Adrenal gland (tissue), 12 donors: ENCODE results near the gene SMG1. TPM values are rescaled to one million over a fixed set of nuclear protein-coding genes. Genes with fewer than 3 reads are reported as not detected.

Source experiments
- DNase-seq, 7 donors: peaks; one replicate each; pipeline ENCODE4 v3.0.0-alpha.2; 2019 to 2020
- H3K27ac ChIP-seq, 5 donors: fragments of 200-600 bp; sonication (generic) in 4 of 5; 1 replicate in 3 of 5; 2 replicates in 2 of 5; pipeline versions ENCODE4 v1.5.1 to v1.8.0; 2016 to 2020; ENCODE audit warnings: mild to moderate bottlenecking in 1 of 5
- H3K27me3 ChIP-seq: fragments of 200-600 bp; 2 replicates; pipeline ENCODE4 v1.8.0; 2021
- H3K36me3 ChIP-seq, 2 donors: fragments of 200-600 bp; replicated peaks in 1 of 2; 1 replicate in 1 of 2; 2 replicates in 1 of 2; pipeline versions ENCODE4 v1.5.1 to v1.8.0; 2018 to 2022
- H3K4me1 ChIP-seq, 2 donors: fragments of 200-600 bp; replicated peaks in 1 of 2; 1 replicate in 1 of 2; 2 replicates in 1 of 2; pipeline versions ENCODE4 v1.5.1 to v1.8.0; 2018 to 2021
- H3K4me3 ChIP-seq, 4 donors: fragments of 200-600 bp; sonication (generic) in 3 of 4; one replicate each; pipeline ENCODE4 v1.5.1; 2016 to 2018
- H3K9me3 ChIP-seq, 3 donors: fragments of 200-600 bp; sonication (generic) in 1 of 3; replicated peaks in 1 of 3; 1 replicate in 2 of 3; 2 replicates in 1 of 3; pipeline versions ENCODE4 v1.5.1 to v1.8.0; 2016 to 2021
- CTCF ChIP-seq, 6 experiments: fragments of 450-650 bp in 4 of 6; fragments of 200-600 bp in 2 of 6; sonication (generic) in 1 of 6; IDR thresholded peaks; 1 replicate in 5 of 6; 2 replicates in 1 of 6; pipeline versions ENCODE4 v1.5.1 to v1.8.0; 2016 to 2021; ENCODE audit warnings: antibody characterized with exemption in 6 of 6, mild to moderate bottlenecking in 2 of 6, moderate library complexity in 1 of 6
- POLR2A ChIP-seq, 2 donors: fragments of 450-650 bp; IDR thresholded peaks; one replicate each; pipeline ENCODE4 v1.6.1; 2017; ENCODE audit warnings: antibody characterized with exemption in 2 of 2, mild to moderate bottlenecking in 2 of 2, moderate library complexity in 1 of 2
- WGBS, 4 donors: extraction: QIAGEN DNeasy Blood & Tissue Kit in 2 of 4; methylation state at CpG; one replicate each; pipeline versions ENCODE4 v1.1.5 to v1.1.7; 2013 to 2017; 5-methylcytosine and 5-hydroxymethylcytosine counted together
- intact Hi-C, 2 donors: fragments of 100-400 bp; cut with DNase I; formaldehyde crosslinking; loops; one replicate each; pipeline versions ENCODE4 v1.14.1 to v1.15.0; 2022 to 2023
- polyA plus RNA-seq, 3 donors: library from polyadenylated mRNA; stranded (reverse); fragments of 200-250 nt in 2 of 3; fragments of 350-450 nt in 1 of 3; fragmentation: Illumina TruSeq in 1 of 3; extraction: RNeasy Lipid Tissue Mini Kit (QIAGEN cat#74804) in 1 of 3; gene quantifications; one replicate each; pipeline ENCODE4 v1.2.3, GENCODE V29; 2013 to 2014
- total RNA-seq, 9 donors: library from RNA; depleted of rRNA in 4 of 9; stranded (reverse); fragments of >200 nt in 4 of 9; fragments of 120-200 nt in 1 of 9; fragmentation: NEBNext Ultra II Directional in 1 of 9; extraction: Animal tissue kit (Norgen Biotek cat#: 25700) in 1 of 9; gene quantifications; one replicate each; pipeline versions ENCODE4 v1.1.0 to v1.2.4, GENCODE V29; 2013 to 2023
- donor health status: healthy with polysubstance abuse.
- donor health status: Bipolar disorder and iron deficiency.
- donor health status: DM: yes; HTN: yes; CAD: no.
- donor health status: DM: no; HTN: no; CAD: no.
- donor health status: DM: no; HTN: no; CAD: no.
- donor health status: DM: yes; HTN: yes; CAD: no.

Gene SMG1
- total and polyA plus RNA-seq, 12 donors: 6.3 to 90.9 (median 43.4) TPM

GRCh38 chr16:18937390-18937789 lies 11.2 kb upstream of the SMG1 start:
- intact Hi-C loops: no loop called here
- H3K4me3 ChIP-seq: no peak overlapping the region

GRCh38 chr16:18936727-18937340 lies 10.6 kb upstream of the SMG1 start:
- Histone ChIP-seq H3K27me3 (no peaks in the 10 kb centered on the region), H3K9me3 (no peaks in the 10 kb centered on the region), H3K27ac (no peak overlapping the region), H3K36me3 (no peaks in the 10 kb centered on the region), H3K4me3 (no peak overlapping the region), H3K4me1 (no peaks in the 10 kb centered on the region)
- WGBS, 4 donors: 83 to 85% (median 84%) methylated on average over 7 of the region's 7 CpGs
- DNase-seq: no peak
- TF ChIP-seq POLR2A (IDR thresholded peaks at IDR 0.05) (no peak), CTCF (IDR thresholded peaks at IDR 0.05) (no peak)
- intact Hi-C loops: no loop called here

More at GRCh38 chr16:18937390-18937789, 11.2 kb upstream of the SMG1 start:
- no peaks in the 10 kb centered on the region for H3K36me3 ChIP-seq
- no peak overlapping the region for H3K27ac ChIP-seq
- TF ChIP-seq CTCF (IDR thresholded peaks at IDR 0.05) (no peak), POLR2A (IDR thresholded peaks at IDR 0.05) (no peak)
- H3K4me1 ChIP-seq: no peaks in the 10 kb centered on the region
- DNase-seq: no peak
- no peaks in the 10 kb centered on the region for H3K27me3 ChIP-seq
- no peaks in the 10 kb centered on the region for H3K9me3 ChIP-seq

GRCh38 chr16:18933501-18933900 lies 7.3 kb upstream of the SMG1 start:
- H3K36me3 ChIP-seq: no peaks in the 10 kb centered on the region
- no peak for TF ChIP-seq POLR2A (IDR thresholded peaks at IDR 0.05)
- TF ChIP-seq CTCF (IDR thresholded peaks at IDR 0.05): no peak
- no peaks in the 10 kb centered on the region for H3K9me3 ChIP-seq
- no peak for DNase-seq
- no peaks in the 10 kb centered on the region for H3K27me3 ChIP-seq
- intact Hi-C loops: no loop called here
- no peaks in the 10 kb centered on the region for H3K4me1 ChIP-seq
- H3K4me3 ChIP-seq: no peak overlapping the region
- 9 to 21% (median 14%) methylated on average over 1 of the region's 1 CpG for WGBS, 4 donors
- no peak overlapping the region for H3K27ac ChIP-seq

- H3K9me3 ChIP-seq: no peaks in the 10 kb centered on the region
- H3K4me1 ChIP-seq: no peaks in the 10 kb centered on the region
- WGBS, 4 donors: 43 to 47% (median 45%) methylated on average over 5 of the region's 5 CpGs
- intact Hi-C loops: no loop called here
- no peak overlapping the region for H3K4me3 ChIP-seq
- peak in 6 of 7 donors; percentile 19 to 55 (median 28) for DNase-seq
- H3K27ac ChIP-seq: peak overlapping the region in 1 of 5 donors; percentile 8
- no peaks in the 10 kb centered on the region for H3K36me3 ChIP-seq
- H3K27me3 ChIP-seq: no peaks in the 10 kb centered on the region
- TF ChIP-seq POLR2A (IDR thresholded peaks at IDR 0.05): no peak
- no peak for TF ChIP-seq CTCF (IDR thresholded peaks at IDR 0.05)
Observed at GRCh38 chr16:18932243-18932987, 6.2 kb upstream of the SMG1 start.
